ENCODE results near the gene NRBP1.

DNA sequence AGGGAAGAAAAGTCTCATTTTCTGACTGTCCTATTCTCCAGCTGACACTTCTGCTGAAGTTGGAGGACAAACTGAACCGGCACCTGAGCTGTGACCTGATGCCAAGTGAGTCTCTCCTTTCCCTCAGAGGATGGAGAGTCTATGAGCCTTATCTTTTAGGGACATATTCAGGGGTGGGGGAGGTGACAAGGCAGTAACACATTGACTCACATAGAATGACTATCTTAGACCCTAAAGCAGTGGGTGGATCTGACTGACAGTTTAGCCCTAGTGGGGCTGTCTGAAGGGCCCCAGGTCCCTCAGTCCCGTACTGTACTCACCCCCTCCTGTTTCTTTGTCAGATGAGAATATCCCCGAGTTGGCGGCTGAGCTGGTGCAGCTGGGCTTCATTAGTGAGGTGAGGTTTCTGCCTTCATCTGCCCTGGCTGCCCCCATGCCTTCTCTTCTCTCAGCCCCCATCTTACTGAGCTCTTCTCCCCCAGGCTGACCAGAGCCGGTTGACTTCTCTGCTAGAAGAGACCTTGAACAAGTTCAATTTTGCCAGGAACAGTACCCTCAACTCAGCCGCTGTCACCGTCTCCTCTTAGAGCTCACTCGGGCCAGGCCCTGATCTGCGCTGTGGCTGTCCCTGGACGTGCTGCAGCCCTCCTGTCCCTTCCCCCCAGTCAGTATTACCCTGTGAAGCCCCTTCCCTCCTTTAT, 12.9 kb downstream of the NRBP1 start:
- TF ChIP-seq, protein P1, sequence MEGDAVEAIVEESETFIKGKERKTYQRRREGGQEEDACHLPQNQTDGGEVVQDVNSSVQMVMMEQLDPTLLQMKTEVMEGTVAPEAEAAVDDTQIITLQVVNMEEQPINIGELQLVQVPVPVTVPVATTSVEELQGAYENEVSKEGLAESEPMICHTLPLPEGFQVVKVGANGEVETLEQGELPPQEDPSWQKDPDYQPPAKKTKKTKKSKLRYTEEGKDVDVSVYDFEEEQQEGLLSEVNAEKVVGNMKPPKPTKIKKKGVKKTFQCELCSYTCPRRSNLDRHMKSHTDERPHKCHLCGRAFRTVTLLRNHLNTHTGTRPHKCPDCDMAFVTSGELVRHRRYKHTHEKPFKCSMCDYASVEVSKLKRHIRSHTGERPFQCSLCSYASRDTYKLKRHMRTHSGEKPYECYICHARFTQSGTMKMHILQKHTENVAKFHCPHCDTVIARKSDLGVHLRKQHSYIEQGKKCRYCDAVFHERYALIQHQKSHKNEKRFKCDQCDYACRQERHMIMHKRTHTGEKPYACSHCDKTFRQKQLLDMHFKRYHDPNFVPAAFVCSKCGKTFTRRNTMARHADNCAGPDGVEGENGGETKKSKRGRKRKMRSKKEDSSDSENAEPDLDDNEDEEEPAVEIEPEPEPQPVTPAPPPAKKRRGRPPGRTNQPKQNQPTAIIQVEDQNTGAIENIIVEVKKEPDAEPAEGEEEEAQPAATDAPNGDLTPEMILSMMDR (IDR thresholded peaks at IDR 0.05) = no peak
- TF ChIP-seq POLR2A (IDR thresholded peaks at IDR 0.05) = no peak
